ENCODE results near the gene CPNE5.

CPNE5 gene

DNA sequence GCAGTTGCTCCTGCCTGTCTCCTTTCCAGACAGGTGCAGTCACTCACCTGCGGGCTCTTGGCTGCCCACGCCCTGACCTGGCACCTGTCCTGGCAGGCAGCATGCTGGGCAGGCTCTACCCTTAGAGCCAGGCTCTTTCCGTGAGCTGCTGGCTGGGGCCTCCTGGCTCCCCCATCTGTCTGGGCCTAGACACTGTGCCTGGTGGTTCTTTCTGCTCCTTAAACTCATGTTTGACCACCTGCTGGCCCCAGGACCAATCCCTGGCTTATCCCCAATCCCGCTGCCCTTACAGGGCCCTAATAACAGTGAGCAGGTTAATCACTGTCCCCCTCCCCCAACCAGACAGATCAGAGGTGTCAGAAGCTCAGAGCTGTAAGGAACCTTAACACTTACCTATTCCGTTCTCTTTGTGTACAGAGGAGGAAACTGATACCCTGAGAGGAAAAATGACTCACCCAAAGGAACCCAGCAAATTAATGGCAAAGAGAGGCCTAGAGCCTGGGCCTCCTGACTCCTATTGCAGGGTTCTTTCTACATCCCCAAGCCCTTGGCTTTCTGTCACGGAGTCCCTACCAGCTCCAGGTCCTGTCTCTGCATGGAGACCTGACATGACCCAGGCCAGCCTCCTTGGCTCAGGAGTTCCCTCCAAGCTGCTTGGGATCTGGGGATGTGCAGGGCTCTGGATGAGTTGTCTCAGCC lies 86.9 kb downstream of the CPNE5 start:
- Histone ChIP-seq H3K36me3 (ENCODE audit: insufficient read depth, low read length) (no peaks in the 10 kb centered on the region), H3K27me3 (ENCODE audit: insufficient read depth, low read length, poor library complexity, severe bottlenecking) (no peaks in the 10 kb centered on the region), H3K4me3 (ENCODE audit: low read length, poor library complexity, severe bottlenecking) (no peak overlapping the region), H3K79me2 (ENCODE audit: insufficient read depth, low read length) (no peaks in the 10 kb centered on the region), H3K9ac (ENCODE audit: low read depth, low read length, poor library complexity, severe bottlenecking) (no peak overlapping the region), H3K4me2 (ENCODE audit: low read depth, low read length, poor library complexity, severe bottlenecking) (no peak overlapping the region), H3K9me2 (replicated peaks; ENCODE audit: low read depth, low read length) (no peaks in the 10 kb centered on the region), H4K20me1 (ENCODE audit: insufficient read depth, low read length, poor library complexity, severe bottlenecking) (no peaks in the 10 kb centered on the region), H3K4me1 (ENCODE audit: insufficient read depth, low read length, poor library complexity, severe bottlenecking) (peaks cover 5% of the 10 kb centered on the region), H2AFZ (ENCODE audit: low read length) (no peak overlapping the region), H3K9me3 (ENCODE audit: insufficient read depth, low read depth, low read length) (no peaks in the 10 kb centered on the region), H3F3A (ENCODE audit: low read depth) (no peaks in the 10 kb centered on the region)
- no peak for TF ChIP-seq EZH2phosphoT487 (IDR thresholded peaks at IDR 0.05; ENCODE audit: borderline replicate concordance)
- TF ChIP-seq, protein P1, sequence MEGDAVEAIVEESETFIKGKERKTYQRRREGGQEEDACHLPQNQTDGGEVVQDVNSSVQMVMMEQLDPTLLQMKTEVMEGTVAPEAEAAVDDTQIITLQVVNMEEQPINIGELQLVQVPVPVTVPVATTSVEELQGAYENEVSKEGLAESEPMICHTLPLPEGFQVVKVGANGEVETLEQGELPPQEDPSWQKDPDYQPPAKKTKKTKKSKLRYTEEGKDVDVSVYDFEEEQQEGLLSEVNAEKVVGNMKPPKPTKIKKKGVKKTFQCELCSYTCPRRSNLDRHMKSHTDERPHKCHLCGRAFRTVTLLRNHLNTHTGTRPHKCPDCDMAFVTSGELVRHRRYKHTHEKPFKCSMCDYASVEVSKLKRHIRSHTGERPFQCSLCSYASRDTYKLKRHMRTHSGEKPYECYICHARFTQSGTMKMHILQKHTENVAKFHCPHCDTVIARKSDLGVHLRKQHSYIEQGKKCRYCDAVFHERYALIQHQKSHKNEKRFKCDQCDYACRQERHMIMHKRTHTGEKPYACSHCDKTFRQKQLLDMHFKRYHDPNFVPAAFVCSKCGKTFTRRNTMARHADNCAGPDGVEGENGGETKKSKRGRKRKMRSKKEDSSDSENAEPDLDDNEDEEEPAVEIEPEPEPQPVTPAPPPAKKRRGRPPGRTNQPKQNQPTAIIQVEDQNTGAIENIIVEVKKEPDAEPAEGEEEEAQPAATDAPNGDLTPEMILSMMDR (conservative IDR thresholded peaks at IDR 0.05; ENCODE audit: low read length): no peak

DNA sequence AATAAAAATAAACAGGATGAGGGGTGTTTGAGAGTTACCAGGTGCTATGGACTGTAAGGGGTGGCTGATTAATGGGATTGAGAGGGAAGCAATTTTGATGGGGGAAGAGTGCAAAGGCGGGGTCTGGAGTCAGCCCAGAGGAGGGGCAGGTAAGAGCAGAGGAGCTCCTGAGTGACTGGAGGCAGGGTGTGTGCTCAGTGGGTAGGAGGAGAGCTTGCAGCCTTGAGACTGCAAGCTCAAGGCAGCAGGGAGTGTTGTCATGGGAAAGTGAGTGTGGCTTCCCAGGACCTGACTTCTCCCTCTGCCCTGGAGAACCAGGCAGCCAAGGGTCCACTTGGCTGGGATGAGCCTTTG lies 87.4 kb downstream of the CPNE5 start:
- H3K79me2 ChIP-seq (ENCODE audit: insufficient read depth, low read length): no peaks in the 10 kb centered on the region
- H4K20me1 ChIP-seq (ENCODE audit: insufficient read depth, low read length, poor library complexity, severe bottlenecking): no peaks in the 10 kb centered on the region
- no peaks in the 10 kb centered on the region for H3F3A ChIP-seq (ENCODE audit: low read depth)
- H3K9me2 ChIP-seq (replicated peaks; ENCODE audit: low read depth, low read length): no peaks in the 10 kb centered on the region
- no peak overlapping the region for H2AFZ ChIP-seq (ENCODE audit: low read length)
- H3K27me3 ChIP-seq (ENCODE audit: insufficient read depth, low read length, poor library complexity, severe bottlenecking): no peaks in the 10 kb centered on the region
- no peaks in the 10 kb centered on the region for H3K9me3 ChIP-seq (ENCODE audit: insufficient read depth, low read depth, low read length)
- TF ChIP-seq, protein P1 (conservative IDR thresholded peaks at IDR 0.05; ENCODE audit: low read length): no peak
- no peak for TF ChIP-seq EZH2phosphoT487 (IDR thresholded peaks at IDR 0.05; ENCODE audit: borderline replicate concordance)
- no peak overlapping the region for H3K4me3 ChIP-seq (ENCODE audit: low read length, poor library complexity, severe bottlenecking)
- no peak overlapping the region for H3K9ac ChIP-seq (ENCODE audit: low read depth, low read length, poor library complexity, severe bottlenecking)
- H3K4me2 ChIP-seq (ENCODE audit: low read depth, low read length, poor library complexity, severe bottlenecking): no peak overlapping the region
- H3K4me1 ChIP-seq (ENCODE audit: insufficient read depth, low read length, poor library complexity, severe bottlenecking): peaks cover 5% of the 10 kb centered on the region
- H3K36me3 ChIP-seq (ENCODE audit: insufficient read depth, low read length): no peaks in the 10 kb centered on the region

DNA sequence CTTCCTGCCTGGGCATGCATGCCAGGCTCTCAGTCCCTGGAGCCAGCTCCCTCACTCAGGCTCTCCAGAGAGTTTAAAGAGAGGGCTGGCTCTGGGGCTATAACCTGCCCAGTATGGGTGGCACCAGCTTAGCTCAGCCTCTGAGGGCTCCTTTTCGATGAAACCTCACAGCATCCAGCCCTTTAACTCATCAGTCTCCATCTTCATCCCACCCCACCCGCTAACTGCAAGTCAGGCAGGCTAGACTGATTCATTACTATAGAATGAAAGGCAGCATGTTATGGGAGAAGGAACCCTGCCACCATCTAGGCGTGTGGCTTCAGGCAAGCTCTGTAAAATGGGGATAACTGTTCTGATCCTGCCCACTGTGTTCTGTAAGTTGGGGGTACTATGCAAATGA lies 88.2 kb downstream of the CPNE5 start:
- Histone ChIP-seq H2AFZ (ENCODE audit: low read length) (no peak overlapping the region), H3K9me2 (replicated peaks; ENCODE audit: low read depth, low read length) (no peaks in the 10 kb centered on the region), H3F3A (ENCODE audit: low read depth) (no peaks in the 10 kb centered on the region), H3K9ac (ENCODE audit: low read depth, low read length, poor library complexity, severe bottlenecking) (no peak overlapping the region), H3K27me3 (ENCODE audit: insufficient read depth, low read length, poor library complexity, severe bottlenecking) (no peaks in the 10 kb centered on the region), H3K4me3 (ENCODE audit: low read length, poor library complexity, severe bottlenecking) (no peak overlapping the region), H3K79me2 (ENCODE audit: insufficient read depth, low read length) (no peaks in the 10 kb centered on the region), H4K20me1 (ENCODE audit: insufficient read depth, low read length, poor library complexity, severe bottlenecking) (no peaks in the 10 kb centered on the region), H3K9me3 (ENCODE audit: insufficient read depth, low read depth, low read length) (no peaks in the 10 kb centered on the region), H3K36me3 (ENCODE audit: insufficient read depth, low read length) (no peaks in the 10 kb centered on the region), H3K4me2 (ENCODE audit: low read depth, low read length, poor library complexity, severe bottlenecking) (no peak overlapping the region), H3K4me1 (ENCODE audit: insufficient read depth, low read length, poor library complexity, severe bottlenecking) (peaks cover 5% of the 10 kb centered on the region)
- TF ChIP-seq, protein P1 (conservative IDR thresholded peaks at IDR 0.05; ENCODE audit: low read length): no peak
- TF ChIP-seq EZH2phosphoT487 (IDR thresholded peaks at IDR 0.05; ENCODE audit: borderline replicate concordance): no peak

Measured in Loucy (cell line).